SK-N-SH (cell line): ENCODE data around the gene NPTX1.

Experiments used
- CTCF ChIP-seq: fragments of 200-600 bp; sonication (generic); IDR thresholded peaks from 2 replicates; pipeline ENCODE4 v1.6.1; 2017; ENCODE audit warnings: antibody characterized with exemption, mild to moderate bottlenecking, moderate library complexity
- FOXJ3 ChIP-seq: sonication (generic); formaldehyde crosslinking; IDR thresholded peaks from 2 replicates; pipeline ENCODE4 v1.5.1; 2020; ENCODE audit warnings: mild to moderate bottlenecking, missing genetic modification reagents
- GABPA ChIP-seq: IDR thresholded peaks from 2 replicates; pipeline ENCODE4 v1.4.0; 2012; ENCODE audit warnings: low read depth, mild to moderate bottlenecking
- JUND ChIP-seq: IDR thresholded peaks from 2 replicates; pipeline ENCODE4 v1.4.0; 2012
- NRF1 ChIP-seq: IDR thresholded peaks from 2 replicates; pipeline ENCODE4 v1.6.1; 2012; ENCODE audit warnings: low read depth, mild to moderate bottlenecking, low read length
- POLR2AphosphoS5 ChIP-seq: IDR thresholded peaks from 2 replicates; pipeline ENCODE4 v1.6.1; 2012; ENCODE audit warnings: low read depth, low read length
- RFX5 ChIP-seq: IDR thresholded peaks from 2 replicates; pipeline ENCODE4 v1.6.1; 2012; ENCODE audit warnings: mild to moderate bottlenecking, improper control_type of control experiment, low read length
- TAF1 ChIP-seq: IDR thresholded peaks from 2 replicates; pipeline ENCODE4 v1.6.1; 2012; ENCODE audit warnings: low read depth, mild to moderate bottlenecking, low read length, moderate library complexity, borderline replicate concordance
- YY1 ChIP-seq: IDR thresholded peaks from 2 replicates; pipeline ENCODE4 v1.4.0; 2012; ENCODE audit warnings: low read depth, mild to moderate bottlenecking

- TF ChIP-seq POLR2AphosphoS5: no peak
- TF ChIP-seq CTCF: no peak
- TF ChIP-seq JUND: no peak
- TF ChIP-seq RFX5: no peak
- TF ChIP-seq GABPA: no peak
- TF ChIP-seq YY1: no peak
- TF ChIP-seq TAF1: no peak
- no peak for TF ChIP-seq FOXJ3 (CRISPR knock-in tag)
- no peak for TF ChIP-seq NRF1
These were observed 9.4 kb upstream of the NPTX1 start for GRCh38 chr17:80485846-80486245.
